Measurements from ENCODE around the gene GOLM1.

GRCh38 chr9:86039991-86040860 lies 59.1 kb downstream of the GOLM1 start:
- no peak for TF ChIP-seq POLR2AphosphoS5 (IDR thresholded peaks at IDR 0.05)
- TF ChIP-seq EP300 (IDR thresholded peaks at IDR 0.05), result no peak
- TF ChIP-seq CTCF (IDR thresholded peaks at IDR 0.05), result no peak

Measured in sigmoid colon (tissue), 4 donors.